AG09309 (cell line): Measurements from ENCODE around the gene MYLK.
"Not testable (repeated sequence)": the region's sequence is repeated elsewhere in the genome, so short reads cannot be mapped to it uniquely, and the experiment has no call there.

Source experiments
- DNase-seq: peaks from one replicate; pipeline ENCODE4 v3.0.0-alpha.2; 2010; ENCODE audit warnings: low read depth
- H3K4me3 ChIP-seq: 2 replicates; pipeline ENCODE4 v1.5.1; 2011; ENCODE audit warnings: mild to moderate bottlenecking, low read depth, low read length, moderate library complexity; ENCODE audit not compliant: control insufficient read depth
- TF ChIP-seq, protein P1 (sequence below): IDR thresholded peaks from 2 replicates; pipeline ENCODE4 v1.5.1; 2011; ENCODE audit warnings: mild to moderate bottlenecking, low read depth, low read length, inconsistent platforms; ENCODE audit not compliant: insufficient read depth, control insufficient read depth; ENCODE audit errors: missing control alignments

MYLK gene

DNA sequence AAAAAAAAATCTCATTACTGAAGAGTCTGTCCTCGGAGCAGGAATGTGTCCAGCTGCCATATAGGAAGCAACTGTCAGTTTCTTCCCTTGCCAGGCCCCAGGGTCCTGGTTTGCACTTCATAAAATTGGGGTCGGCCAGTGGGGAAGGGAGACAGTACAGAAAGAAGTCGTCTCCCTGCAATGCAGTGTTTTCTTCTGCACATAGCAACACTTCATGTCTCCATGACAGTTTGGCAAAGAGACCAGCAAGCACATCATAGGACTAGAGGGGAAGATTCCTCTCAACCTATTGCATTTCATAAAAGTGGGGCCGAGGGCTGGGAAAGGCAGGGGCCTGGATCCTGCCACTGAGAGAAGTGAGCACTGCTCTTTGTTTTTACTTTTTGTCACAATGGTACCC is 161.1 kb downstream of the MYLK start:
- no peak for DNase-seq
- TF ChIP-seq, protein P1, sequence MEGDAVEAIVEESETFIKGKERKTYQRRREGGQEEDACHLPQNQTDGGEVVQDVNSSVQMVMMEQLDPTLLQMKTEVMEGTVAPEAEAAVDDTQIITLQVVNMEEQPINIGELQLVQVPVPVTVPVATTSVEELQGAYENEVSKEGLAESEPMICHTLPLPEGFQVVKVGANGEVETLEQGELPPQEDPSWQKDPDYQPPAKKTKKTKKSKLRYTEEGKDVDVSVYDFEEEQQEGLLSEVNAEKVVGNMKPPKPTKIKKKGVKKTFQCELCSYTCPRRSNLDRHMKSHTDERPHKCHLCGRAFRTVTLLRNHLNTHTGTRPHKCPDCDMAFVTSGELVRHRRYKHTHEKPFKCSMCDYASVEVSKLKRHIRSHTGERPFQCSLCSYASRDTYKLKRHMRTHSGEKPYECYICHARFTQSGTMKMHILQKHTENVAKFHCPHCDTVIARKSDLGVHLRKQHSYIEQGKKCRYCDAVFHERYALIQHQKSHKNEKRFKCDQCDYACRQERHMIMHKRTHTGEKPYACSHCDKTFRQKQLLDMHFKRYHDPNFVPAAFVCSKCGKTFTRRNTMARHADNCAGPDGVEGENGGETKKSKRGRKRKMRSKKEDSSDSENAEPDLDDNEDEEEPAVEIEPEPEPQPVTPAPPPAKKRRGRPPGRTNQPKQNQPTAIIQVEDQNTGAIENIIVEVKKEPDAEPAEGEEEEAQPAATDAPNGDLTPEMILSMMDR, result no peak
- no peak overlapping the region for H3K4me3 ChIP-seq

DNA sequence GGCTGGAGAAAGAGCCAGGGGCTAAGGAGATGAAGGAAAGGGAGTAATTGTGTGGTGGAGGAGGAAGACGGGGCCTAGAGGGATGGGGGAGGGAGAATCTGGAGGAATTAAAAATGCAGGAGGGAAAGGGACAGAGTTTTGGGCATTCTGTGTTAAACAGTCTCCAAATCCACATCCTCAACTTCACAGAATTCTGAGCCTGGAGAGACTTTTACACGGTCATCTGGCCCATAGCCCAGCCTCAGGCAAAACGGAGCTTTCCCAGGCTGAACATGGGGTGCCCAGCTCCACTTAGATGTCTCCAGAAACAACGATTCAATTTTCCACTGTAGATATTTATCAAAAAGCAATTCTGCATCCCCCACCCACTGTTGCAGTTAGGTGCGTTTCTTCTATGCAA is 161.7 kb downstream of the MYLK start:
- TF ChIP-seq, protein P1, result no peak
- DNase-seq, result no peak
- H3K4me3 ChIP-seq, result no peak overlapping the region

DNA sequence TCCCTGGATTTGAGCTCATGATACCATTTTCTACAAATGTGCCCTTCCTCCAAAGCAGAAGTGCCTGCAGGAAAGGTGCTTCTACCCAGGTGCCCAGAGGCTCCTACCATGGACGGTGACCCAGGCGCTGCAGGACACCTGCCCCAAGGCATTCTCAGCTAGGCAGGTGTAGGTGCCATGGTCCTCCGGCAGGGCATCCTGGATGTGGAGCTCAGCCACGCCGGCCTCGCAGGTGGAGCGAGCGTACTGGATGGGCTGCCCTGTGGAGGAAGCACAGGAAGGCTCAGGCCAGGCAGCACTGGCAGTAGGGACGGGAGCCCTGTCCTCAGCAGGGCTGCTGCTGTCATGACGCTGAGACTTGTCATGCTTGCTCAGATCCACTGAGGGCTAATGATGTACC is 162.1 kb downstream of the MYLK start:
- no peak overlapping the region for H3K4me3 ChIP-seq
- no peak for DNase-seq
- TF ChIP-seq, protein P1, result no peak

DNA sequence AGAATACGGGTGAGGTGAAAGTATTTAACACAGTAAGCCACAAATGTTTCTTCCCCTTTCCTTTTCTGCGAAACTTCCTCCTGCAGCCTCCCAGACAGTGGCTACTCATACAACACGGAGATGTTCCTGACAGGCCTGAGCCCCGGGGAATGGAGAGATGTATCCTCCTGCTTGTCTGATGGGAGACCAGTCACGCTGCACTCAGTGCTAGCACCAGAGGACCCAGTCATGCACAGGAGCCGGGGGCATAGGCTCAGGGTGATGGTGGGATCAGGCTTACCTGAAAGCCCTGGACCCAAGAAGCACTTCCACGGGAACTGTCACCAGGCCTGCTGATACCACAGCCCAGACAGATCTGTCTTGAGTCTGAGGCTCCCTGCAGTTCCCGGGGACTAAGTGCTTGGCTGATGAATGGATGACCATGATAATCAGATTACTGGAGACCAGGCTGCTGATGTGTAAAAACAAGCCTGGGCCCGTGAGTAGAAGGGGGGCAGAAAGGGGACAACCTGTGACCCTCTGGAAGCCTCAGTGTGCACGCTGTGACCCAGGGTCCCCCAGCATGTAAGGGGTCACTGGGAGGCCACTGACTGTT is 162.9 kb downstream of the MYLK start:
- H3K4me3 ChIP-seq, DNase-seq: not testable (repeated sequence)

DNA sequence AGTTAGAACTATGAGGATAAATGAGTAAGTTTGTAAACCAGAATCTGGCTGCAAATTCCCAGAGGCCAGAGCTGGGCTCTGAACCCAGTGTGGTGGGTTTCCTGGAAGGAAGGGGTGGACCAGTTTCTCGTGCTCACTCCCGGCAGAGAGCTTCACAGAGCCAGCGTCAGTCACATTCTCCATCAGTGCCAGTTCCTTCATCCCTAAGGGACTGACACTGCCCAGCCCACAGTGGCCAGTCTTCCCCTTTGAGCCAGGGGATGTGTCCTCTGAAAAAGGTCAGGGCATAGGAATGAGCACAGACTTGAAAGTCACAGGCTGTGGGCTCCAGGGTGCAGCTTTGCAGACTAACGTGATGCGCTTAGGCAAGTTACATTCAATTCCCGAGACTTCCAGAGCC is 163.5 kb downstream of the MYLK start:
- TF ChIP-seq, protein P1, result no peak
- H3K4me3 ChIP-seq, result no peak overlapping the region
- DNase-seq, result no peak

DNA sequence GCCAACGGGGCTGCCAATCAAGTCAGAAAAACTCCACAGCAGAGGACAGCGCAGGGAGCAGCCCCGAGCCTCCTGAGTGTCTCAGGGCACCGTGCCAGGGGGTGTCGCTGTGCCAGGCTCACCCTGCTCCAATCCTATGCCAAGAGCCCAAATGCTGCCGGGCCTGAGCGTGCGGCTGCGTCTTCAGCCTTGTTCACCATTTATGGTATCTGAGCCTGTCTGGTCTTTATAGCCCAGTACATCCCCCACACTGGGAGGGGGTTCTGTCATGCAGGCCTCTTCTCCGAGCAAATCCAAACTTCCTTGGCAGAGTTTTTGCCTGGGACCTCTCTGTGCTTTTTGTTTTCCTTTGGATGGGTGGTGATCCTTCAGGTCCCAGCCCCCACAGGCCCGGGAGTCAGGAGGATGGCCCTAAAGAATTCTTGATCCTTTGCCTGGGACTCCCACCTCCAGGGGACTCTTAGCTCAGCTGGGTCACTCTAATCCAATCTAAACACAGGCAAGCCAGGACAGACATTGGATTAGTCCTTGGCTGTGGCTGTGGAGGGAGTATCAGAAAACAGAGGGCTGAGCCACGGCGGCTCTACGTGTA is 164.2 kb downstream of the MYLK start:
- DNase-seq, result no peak
- TF ChIP-seq, protein P1, result no peak
- H3K4me3 ChIP-seq, result no peak overlapping the region

DNA sequence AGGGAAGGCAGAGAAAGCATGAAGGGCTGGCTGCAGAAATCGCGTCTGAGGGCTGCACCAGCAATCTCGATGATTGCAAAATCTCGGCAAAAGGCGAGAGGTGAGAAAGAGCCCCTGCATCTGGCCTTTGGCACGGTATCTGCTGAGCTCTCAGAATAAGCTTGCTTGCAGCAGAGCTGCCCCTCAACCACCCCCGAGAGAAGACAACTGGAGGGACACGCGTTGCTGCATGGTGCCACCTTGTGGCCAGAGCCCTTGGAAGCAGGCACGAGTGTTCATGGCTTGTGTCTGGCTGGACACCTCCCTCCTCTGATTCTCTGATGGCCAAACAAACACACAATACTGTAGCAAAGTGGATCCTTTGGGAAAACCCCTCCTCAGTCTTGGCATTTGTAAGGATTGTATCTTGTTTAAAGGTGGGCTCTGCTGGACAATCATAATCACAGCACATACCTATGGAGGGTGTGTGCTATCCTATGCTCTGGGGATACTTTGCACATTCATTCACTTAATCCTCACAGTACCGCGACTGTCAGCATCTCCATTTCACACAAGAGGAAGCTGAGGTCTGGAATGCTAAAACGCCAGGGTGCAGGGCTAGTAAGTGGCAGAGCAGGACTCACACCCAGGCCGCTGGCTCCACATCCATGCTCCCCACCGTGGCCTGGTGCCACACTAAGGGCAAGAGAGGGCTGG is 164.9 kb downstream of the MYLK start:
- H3K4me3 ChIP-seq, DNase-seq: not testable (repeated sequence)
- TF ChIP-seq, protein P1, result peak; percentile 78
